Measurements from ENCODE around the gene CGGBP1.

DNA sequence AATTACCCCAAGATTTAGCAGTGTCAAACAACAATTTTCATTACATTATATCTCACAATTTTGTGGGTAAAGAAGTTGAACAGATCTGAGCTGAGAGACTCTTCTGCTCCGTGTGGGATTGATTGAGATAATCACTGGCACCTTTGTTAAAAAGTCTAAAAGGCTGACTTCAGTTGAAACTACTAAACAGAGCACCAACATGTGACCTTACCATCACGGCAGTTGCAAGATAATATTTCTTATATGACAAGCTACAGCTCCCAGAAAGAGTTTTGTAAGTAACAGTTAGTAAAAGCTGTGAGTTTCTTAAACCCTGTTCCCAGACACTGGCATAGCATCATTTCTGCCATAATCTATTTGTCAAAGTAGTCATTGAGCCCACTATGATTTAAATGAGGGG is 25.0 kb downstream of the CGGBP1 start:
- TF ChIP-seq, protein P1, sequence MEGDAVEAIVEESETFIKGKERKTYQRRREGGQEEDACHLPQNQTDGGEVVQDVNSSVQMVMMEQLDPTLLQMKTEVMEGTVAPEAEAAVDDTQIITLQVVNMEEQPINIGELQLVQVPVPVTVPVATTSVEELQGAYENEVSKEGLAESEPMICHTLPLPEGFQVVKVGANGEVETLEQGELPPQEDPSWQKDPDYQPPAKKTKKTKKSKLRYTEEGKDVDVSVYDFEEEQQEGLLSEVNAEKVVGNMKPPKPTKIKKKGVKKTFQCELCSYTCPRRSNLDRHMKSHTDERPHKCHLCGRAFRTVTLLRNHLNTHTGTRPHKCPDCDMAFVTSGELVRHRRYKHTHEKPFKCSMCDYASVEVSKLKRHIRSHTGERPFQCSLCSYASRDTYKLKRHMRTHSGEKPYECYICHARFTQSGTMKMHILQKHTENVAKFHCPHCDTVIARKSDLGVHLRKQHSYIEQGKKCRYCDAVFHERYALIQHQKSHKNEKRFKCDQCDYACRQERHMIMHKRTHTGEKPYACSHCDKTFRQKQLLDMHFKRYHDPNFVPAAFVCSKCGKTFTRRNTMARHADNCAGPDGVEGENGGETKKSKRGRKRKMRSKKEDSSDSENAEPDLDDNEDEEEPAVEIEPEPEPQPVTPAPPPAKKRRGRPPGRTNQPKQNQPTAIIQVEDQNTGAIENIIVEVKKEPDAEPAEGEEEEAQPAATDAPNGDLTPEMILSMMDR (IDR thresholded peaks at IDR 0.05) = no peak
- TF ChIP-seq POLR2A (IDR thresholded peaks at IDR 0.05) = no peak

All from heart left ventricle (tissue), 13 donors.